GM12891 (cell line): ENCODE results near the gene GALNT10.

ENCODE experiments used
- POLR2A ChIP-seq: IDR thresholded peaks from 2 replicates; pipeline ENCODE4 v1.6.1; 2011; ENCODE audit warnings: low read depth, low read length, control low read depth
- POLR2AphosphoS5 ChIP-seq: IDR thresholded peaks from 2 replicates; pipeline ENCODE4 v1.6.1; 2011; ENCODE audit warnings: low read depth, low read length, control low read depth
- SPI1 ChIP-seq: IDR thresholded peaks from 2 replicates; pipeline ENCODE4 v1.6.1; 2011; ENCODE audit warnings: low read depth, low read length, control low read depth

DNA sequence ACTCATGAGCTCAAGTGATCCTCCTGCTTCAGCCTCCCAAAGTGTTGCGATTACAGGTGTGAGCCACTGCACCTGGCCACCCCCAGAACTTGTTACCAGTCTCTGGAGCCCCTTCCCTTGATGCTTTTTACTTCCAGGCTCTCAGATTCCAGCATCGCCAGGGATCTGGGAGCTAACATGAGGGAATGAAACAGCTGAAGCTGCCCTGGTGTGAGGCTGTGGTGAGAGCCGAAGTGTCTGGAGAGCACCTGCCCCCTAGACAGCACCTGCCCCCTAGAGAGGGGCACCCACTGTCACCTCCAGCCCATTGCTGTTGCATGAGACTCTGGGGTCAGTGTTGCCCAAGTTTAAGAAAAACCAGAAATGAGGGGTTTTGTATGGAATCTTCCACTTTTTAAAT is 131.0 kb downstream of the GALNT10 start:
- TF ChIP-seq POLR2A: no peak
- no peak for TF ChIP-seq POLR2AphosphoS5
- TF ChIP-seq SPI1: no peak
